ENCODE data around the gene FAM136A. TPM values are rescaled to one million over a fixed set of nuclear protein-coding genes. Genes with fewer than 3 reads are reported as not detected.

Gene FAM136A
- total and polyA plus RNA-seq, 2 of the 13 experiments (the other 11 are each of a cell fraction or from before 2014, with no cell fraction given) = 77.8 to 126 TPM

DNA sequence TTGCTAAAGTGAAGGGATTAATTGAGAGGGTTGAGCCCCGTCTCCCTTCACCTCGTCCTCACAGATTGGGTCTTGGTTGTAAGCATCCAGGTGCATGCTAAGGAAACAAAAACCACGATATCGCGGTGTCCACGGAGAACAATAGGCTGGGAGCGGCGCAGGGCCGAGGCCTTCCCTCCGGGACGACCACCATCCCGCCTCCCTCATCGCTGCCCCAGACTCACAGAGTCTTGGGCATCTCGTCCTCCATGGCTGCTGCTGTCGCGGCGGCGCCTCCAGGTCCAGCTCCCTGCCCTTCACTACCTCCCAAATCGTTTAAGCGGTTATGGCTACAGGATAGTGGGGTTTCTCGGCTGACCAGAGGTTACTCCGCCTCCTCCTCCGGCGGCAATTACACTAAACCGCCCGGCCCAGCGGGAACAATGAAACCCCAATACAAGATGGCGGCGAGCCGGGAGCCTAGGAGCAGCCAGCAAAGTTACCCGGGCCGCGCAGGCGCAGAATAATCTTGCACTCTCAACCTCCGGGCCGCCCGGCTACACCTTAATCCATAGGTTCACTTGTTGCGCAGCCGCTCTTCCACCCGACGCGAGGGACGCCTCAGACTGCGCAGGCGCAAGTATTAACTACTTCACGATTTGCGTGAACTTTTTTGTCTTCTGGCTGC lies 53.6 kb downstream of the FAM136A start, which contains the start of gene TIA1 (continued):
- TF ChIP-seq, protein P1, sequence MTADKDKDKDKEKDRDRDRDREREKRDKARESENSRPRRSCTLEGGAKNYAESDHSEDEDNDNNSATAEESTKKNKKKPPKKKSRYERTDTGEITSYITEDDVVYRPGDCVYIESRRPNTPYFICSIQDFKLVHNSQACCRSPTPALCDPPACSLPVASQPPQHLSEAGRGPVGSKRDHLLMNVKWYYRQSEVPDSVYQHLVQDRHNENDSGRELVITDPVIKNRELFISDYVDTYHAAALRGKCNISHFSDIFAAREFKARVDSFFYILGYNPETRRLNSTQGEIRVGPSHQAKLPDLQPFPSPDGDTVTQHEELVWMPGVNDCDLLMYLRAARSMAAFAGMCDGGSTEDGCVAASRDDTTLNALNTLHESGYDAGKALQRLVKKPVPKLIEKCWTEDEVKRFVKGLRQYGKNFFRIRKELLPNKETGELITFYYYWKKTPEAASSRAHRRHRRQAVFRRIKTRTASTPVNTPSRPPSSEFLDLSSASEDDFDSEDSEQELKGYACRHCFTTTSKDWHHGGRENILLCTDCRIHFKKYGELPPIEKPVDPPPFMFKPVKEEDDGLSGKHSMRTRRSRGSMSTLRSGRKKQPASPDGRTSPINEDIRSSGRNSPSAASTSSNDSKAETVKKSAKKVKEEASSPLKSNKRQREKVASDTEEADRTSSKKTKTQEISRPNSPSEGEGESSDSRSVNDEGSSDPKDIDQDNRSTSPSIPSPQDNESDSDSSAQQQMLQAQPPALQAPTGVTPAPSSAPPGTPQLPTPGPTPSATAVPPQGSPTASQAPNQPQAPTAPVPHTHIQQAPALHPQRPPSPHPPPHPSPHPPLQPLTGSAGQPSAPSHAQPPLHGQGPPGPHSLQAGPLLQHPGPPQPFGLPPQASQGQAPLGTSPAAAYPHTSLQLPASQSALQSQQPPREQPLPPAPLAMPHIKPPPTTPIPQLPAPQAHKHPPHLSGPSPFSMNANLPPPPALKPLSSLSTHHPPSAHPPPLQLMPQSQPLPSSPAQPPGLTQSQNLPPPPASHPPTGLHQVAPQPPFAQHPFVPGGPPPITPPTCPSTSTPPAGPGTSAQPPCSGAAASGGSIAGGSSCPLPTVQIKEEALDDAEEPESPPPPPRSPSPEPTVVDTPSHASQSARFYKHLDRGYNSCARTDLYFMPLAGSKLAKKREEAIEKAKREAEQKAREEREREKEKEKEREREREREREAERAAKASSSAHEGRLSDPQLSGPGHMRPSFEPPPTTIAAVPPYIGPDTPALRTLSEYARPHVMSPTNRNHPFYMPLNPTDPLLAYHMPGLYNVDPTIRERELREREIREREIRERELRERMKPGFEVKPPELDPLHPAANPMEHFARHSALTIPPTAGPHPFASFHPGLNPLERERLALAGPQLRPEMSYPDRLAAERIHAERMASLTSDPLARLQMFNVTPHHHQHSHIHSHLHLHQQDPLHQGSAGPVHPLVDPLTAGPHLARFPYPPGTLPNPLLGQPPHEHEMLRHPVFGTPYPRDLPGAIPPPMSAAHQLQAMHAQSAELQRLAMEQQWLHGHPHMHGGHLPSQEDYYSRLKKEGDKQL (CRISPR knock-in tag; IDR thresholded peaks at IDR 0.05; ENCODE audit: low read depth) = no peak
- no peak for TF ChIP-seq ATRX (CRISPR knock-in tag; IDR thresholded peaks at IDR 0.05; ENCODE audit: borderline replicate concordance)
- TF ChIP-seq, protein P2, sequence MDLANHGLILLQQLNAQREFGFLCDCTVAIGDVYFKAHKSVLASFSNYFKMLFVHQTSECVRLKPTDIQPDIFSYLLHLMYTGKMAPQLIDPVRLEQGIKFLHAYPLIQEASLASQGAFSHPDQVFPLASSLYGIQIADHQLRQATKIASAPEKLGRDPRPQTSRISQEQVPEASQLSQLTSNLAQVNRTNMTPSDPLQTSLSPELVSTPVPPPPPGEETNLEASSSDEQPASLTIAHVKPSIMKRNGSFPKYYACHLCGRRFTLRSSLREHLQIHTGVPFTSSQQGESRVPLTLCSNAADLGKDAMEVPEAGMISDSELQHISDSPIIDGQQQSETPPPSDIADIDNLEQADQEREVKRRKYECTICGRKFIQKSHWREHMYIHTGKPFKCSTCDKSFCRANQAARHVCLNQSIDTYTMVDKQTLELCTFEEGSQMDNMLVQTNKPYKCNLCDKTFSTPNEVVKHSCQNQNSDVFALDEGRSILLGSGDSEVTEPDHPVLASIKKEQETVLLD (CRISPR knock-in tag; IDR thresholded peaks at IDR 0.05; ENCODE audit: low read depth) = no peak; the same call in 1 of the 2 replicates
- TF ChIP-seq JARID2 (CRISPR knock-in tag; IDR thresholded peaks at IDR 0.05; ENCODE audit: insufficient replicate concordance) = no peak
- TF ChIP-seq ZNF572 (CRISPR knock-in tag; IDR thresholded peaks at IDR 0.05) = no peak
- TF ChIP-seq ZNF549 (CRISPR knock-in tag; IDR thresholded peaks at IDR 0.05) = no peak
- no peak for TF ChIP-seq ZNF75D (CRISPR knock-in tag; IDR thresholded peaks at IDR 0.05; ENCODE audit: borderline replicate concordance)
- TF ChIP-seq RBAK (CRISPR knock-in tag; IDR thresholded peaks at IDR 0.05) = no peak
- peak; percentile 74 for TF ChIP-seq SAP130 (CRISPR knock-in tag; IDR thresholded peaks at IDR 0.05; ENCODE audit: low read depth)
- TF ChIP-seq SMAD1 (CRISPR knock-in tag; IDR thresholded peaks at IDR 0.05; ENCODE audit: borderline replicate concordance, low read depth) = no peak; the same call in 1 of the 2 replicates
- TF ChIP-seq ZBTB20 (CRISPR knock-in tag; IDR thresholded peaks at IDR 0.05; ENCODE audit: borderline replicate concordance, low read depth) = 0 out of 2 replicates have a peak, but pooled peaks have one; percentile 83
- TF ChIP-seq, protein P3, sequence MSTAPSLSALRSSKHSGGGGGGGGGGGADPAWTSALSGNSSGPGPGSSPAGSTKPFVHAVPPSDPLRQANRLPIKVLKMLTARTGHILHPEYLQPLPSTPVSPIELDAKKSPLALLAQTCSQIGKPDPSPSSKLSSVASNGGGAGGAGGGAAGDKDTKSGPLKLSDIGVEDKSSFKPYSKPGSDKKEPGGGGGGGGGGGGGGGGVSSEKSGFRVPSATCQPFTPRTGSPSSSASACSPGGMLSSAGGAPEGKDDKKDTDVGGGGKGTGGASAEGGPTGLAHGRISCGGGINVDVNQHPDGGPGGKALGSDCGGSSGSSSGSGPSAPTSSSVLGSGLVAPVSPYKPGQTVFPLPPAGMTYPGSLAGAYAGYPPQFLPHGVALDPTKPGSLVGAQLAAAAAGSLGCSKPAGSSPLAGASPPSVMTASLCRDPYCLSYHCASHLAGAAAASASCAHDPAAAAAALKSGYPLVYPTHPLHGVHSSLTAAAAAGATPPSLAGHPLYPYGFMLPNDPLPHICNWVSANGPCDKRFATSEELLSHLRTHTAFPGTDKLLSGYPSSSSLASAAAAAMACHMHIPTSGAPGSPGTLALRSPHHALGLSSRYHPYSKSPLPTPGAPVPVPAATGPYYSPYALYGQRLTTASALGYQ (CRISPR knock-in tag; IDR thresholded peaks at IDR 0.05) = no peak
- TF ChIP-seq, protein P4, sequence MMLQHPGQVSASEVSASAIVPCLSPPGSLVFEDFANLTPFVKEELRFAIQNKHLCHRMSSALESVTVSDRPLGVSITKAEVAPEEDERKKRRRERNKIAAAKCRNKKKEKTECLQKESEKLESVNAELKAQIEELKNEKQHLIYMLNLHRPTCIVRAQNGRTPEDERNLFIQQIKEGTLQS (CRISPR knock-in tag; IDR thresholded peaks at IDR 0.05) = peak; percentile 58; the same call in 1 of the 2 replicates
- TF ChIP-seq, protein P5, sequence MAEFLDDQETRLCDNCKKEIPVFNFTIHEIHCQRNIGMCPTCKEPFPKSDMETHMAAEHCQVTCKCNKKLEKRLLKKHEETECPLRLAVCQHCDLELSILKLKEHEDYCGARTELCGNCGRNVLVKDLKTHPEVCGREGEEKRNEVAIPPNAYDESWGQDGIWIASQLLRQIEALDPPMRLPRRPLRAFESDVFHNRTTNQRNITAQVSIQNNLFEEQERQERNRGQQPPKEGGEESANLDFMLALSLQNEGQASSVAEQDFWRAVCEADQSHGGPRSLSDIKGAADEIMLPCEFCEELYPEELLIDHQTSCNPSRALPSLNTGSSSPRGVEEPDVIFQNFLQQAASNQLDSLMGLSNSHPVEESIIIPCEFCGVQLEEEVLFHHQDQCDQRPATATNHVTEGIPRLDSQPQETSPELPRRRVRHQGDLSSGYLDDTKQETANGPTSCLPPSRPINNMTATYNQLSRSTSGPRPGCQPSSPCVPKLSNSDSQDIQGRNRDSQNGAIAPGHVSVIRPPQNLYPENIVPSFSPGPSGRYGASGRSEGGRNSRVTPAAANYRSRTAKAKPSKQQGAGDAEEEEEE (CRISPR knock-in tag; IDR thresholded peaks at IDR 0.05; ENCODE audit: borderline replicate concordance) = peak; percentile 96
- TF ChIP-seq ZNF629 (CRISPR knock-in tag; conservative IDR thresholded peaks at IDR 0.05) = no peak
- TF ChIP-seq ATF7-NPFF (CRISPR knock-in tag; IDR thresholded peaks at IDR 0.05; ENCODE audit: low read depth) = no peak
- TF ChIP-seq ZNF331 (CRISPR knock-in tag; IDR thresholded peaks at IDR 0.05) = peak; percentile 25; the same call in 1 of the 2 replicates
- TF ChIP-seq ZFP36L1 (CRISPR knock-in tag; IDR thresholded peaks at IDR 0.05) = no peak
- TF ChIP-seq ZNF205 (CRISPR knock-in tag; IDR thresholded peaks at IDR 0.05) = peak; percentile 37

All from HepG2 (cell line).